HepG2 (cell line): ENCODE data around the gene CABLES2. TPM values are rescaled to one million over a fixed set of nuclear protein-coding genes. Genes with fewer than 3 reads are reported as not detected.

Experiments used
- HOXA7 ChIP-seq: sonication (generic); formaldehyde crosslinking; IDR thresholded peaks from 2 replicates; pipeline ENCODE4 v1.8.1; 2022; ENCODE audit warnings: mild to moderate bottlenecking, missing genetic modification reagents, moderate library complexity
- IKZF1 ChIP-seq: fragments of 450-650 bp; IDR thresholded peaks from 2 replicates; pipeline ENCODE4 v1.7.1; 2016
- JUN ChIP-seq: sonication (generic); formaldehyde crosslinking; IDR thresholded peaks from 2 replicates; pipeline ENCODE4 v1.4.0; 2020; ENCODE audit warnings: mild to moderate bottlenecking, missing genetic modification reagents
- KAT8 ChIP-seq: IDR thresholded peaks from 2 replicates; pipeline ENCODE4 v1.6.1; 2016; ENCODE audit warnings: missing genetic modification reagents, missing compliant biosample characterization
- RXRA ChIP-seq: sonication (generic); formaldehyde crosslinking; IDR thresholded peaks from 2 replicates; pipeline ENCODE4 v1.5.1; 2020; ENCODE audit warnings: missing genetic modification reagents
- SOX13 ChIP-seq, 3 experiments: fragments of 450-650 bp in 1 of 3; sonication (generic) in 1 of 3; formaldehyde crosslinking in 1 of 3; IDR thresholded peaks in 2 of 3; conservative IDR thresholded peaks in 1 of 3; 2 replicates each; pipeline versions ENCODE4 v1.5.0 to v1.6.1; 2016 to 2020; ENCODE audit warnings: antibody characterized with exemption in 1 of 3, mild to moderate bottlenecking in 1 of 3, missing compliant biosample characterization in 1 of 3, missing genetic modification reagents in 1 of 3, moderate library complexity in 1 of 3
- SOX6 ChIP-seq, 2 experiments: fragments of 450-650 bp in 1 of 2; sonication (generic) in 1 of 2; formaldehyde crosslinking in 1 of 2; IDR thresholded peaks; 2 replicates each; pipeline versions ENCODE4 v1.4.0 to v1.6.1; 2017 to 2020; ENCODE audit warnings: antibody characterized with exemption in 1 of 2, mild to moderate bottlenecking in 1 of 2, missing genetic modification reagents in 1 of 2
- SRSF4 ChIP-seq: fragments of 200-400 bp; formaldehyde crosslinking; IDR thresholded peaks from one replicate; pipeline ENCODE4 v1.6.1; 2018; ENCODE audit warnings: mild to moderate bottlenecking, low read depth, low read length, moderate library complexity; ENCODE audit not compliant: poor library complexity, severe bottlenecking
- ZNF44 ChIP-seq: sonication (generic); formaldehyde crosslinking; IDR thresholded peaks from 2 replicates; pipeline ENCODE4 v1.5.1; 2020; ENCODE audit warnings: mild to moderate bottlenecking, missing genetic modification reagents
- ZNF737 ChIP-seq: sonication (generic); formaldehyde crosslinking; IDR thresholded peaks from 2 replicates; pipeline ENCODE4 v1.5.0; 2020; ENCODE audit warnings: missing genetic modification reagents, mild to moderate bottlenecking, borderline replicate concordance
- ZSCAN9 ChIP-seq: IDR thresholded peaks from 2 replicates; pipeline ENCODE4 v1.6.1; 2016; ENCODE audit warnings: borderline replicate concordance
- polyA plus RNA-seq, 8 experiments: library from polyadenylated mRNA; depleted of rRNA in 3 of 8; stranded (reverse) in 7 of 8; unstranded in 1 of 8; fragments of >200 nt; fragmentation: Illumina TruSeq in 4 of 8; extraction: Trizol in 4 of 8; gene quantifications; 2 replicates each; pipeline versions ENCODE4 v1.2.1 to v1.2.3, GENCODE V29; 2011 to 2016; ENCODE audit warnings: low read depth in 4 of 8, missing spikeins in 1 of 8, mixed read lengths in 1 of 8; ENCODE audit not compliant: insufficient read depth in 1 of 8
- total RNA-seq, 5 experiments: library from RNA; depleted of rRNA; stranded (reverse); fragments of >200 nt; fragmentation: Illumina TruSeq; extraction: Trizol; gene quantifications; 2 replicates each; pipeline ENCODE4 v1.2.3, GENCODE V29; 2016; ENCODE audit warnings: low read depth in 1 of 5
- TF ChIP-seq, protein P1 (sequence below): sonication (generic); formaldehyde crosslinking; IDR thresholded peaks from 2 replicates; pipeline ENCODE4 v1.4.0; 2020; ENCODE audit warnings: missing genetic modification reagents
- TF ChIP-seq, protein P2 (sequence below): sonication (generic); formaldehyde crosslinking; conservative IDR thresholded peaks from 2 replicates; pipeline ENCODE4 v1.8.1; 2023; ENCODE audit warnings: missing genetic modification reagents
- TF ChIP-seq, protein P3 (sequence below): sonication (generic); formaldehyde crosslinking; IDR thresholded peaks from 2 replicates; pipeline ENCODE4 v1.8.0; 2022; ENCODE audit warnings: missing genetic modification reagents, low read depth, mild to moderate bottlenecking, borderline replicate concordance
- TF ChIP-seq, protein P4 (sequence below): IDR thresholded peaks from 2 replicates; pipeline ENCODE4 v1.6.1; 2016; ENCODE audit warnings: mild to moderate bottlenecking, missing biosample characterization, missing genetic modification reagents
- TF ChIP-seq, protein P5 (sequence below): fragments of 450-650 bp; IDR thresholded peaks from 2 replicates; pipeline ENCODE4 v1.6.1; 2017
- TF ChIP-seq, protein P6 (sequence below): sonication (generic); formaldehyde crosslinking; IDR thresholded peaks from 2 replicates; pipeline ENCODE4 v1.5.0; 2020; ENCODE audit warnings: mild to moderate bottlenecking, missing genetic modification reagents, moderate library complexity

CABLES2 gene
- total and polyA plus RNA-seq, 2 of the 13 experiments (the other 11 are each of a cell fraction or from before 2014, with no cell fraction given), result 5.2 to 9.7 TPM

DNA sequence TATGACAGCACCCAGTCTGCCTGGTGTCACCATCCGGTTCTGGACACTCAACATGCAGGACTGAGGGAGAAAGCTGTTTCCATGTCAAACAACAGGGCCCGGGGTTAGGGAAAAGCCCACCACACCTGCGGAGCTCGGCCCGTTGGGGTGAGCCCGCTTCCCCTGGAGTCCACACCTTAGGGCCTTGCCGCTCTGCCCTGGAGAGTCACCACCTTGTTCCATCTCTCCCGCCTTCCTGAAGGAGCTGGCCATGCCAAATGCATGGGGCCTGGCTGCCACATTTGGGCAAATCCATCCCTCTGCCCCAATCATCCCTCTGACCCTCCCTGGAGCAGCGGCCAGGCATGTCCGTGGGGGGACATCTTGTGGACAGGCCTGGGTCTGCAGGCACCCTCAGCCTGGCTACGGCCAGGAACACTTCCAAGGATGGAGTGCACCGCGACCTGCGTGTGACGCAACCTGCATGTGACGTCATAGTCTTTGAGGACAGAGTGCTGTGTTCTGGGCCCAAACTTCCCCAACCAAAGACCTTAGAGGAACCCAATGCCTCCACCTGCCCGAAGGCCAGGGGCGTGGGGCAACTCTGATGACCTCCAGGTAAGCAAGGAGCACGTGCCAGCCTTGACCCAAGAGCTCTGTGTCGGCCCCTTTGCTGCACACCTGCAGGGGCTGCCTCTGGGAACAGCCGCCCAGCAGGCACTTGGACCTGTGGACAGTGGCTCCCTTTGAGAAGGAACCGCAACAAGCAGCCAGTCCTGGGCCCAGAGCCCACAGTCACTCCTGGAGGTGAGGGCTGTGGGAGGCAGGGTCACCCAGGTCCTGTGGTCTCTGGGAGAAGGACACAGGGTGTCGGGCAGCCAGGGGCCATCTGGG is 1.7 kb downstream of the CABLES2 start (continued):
- TF ChIP-seq, protein P1, sequence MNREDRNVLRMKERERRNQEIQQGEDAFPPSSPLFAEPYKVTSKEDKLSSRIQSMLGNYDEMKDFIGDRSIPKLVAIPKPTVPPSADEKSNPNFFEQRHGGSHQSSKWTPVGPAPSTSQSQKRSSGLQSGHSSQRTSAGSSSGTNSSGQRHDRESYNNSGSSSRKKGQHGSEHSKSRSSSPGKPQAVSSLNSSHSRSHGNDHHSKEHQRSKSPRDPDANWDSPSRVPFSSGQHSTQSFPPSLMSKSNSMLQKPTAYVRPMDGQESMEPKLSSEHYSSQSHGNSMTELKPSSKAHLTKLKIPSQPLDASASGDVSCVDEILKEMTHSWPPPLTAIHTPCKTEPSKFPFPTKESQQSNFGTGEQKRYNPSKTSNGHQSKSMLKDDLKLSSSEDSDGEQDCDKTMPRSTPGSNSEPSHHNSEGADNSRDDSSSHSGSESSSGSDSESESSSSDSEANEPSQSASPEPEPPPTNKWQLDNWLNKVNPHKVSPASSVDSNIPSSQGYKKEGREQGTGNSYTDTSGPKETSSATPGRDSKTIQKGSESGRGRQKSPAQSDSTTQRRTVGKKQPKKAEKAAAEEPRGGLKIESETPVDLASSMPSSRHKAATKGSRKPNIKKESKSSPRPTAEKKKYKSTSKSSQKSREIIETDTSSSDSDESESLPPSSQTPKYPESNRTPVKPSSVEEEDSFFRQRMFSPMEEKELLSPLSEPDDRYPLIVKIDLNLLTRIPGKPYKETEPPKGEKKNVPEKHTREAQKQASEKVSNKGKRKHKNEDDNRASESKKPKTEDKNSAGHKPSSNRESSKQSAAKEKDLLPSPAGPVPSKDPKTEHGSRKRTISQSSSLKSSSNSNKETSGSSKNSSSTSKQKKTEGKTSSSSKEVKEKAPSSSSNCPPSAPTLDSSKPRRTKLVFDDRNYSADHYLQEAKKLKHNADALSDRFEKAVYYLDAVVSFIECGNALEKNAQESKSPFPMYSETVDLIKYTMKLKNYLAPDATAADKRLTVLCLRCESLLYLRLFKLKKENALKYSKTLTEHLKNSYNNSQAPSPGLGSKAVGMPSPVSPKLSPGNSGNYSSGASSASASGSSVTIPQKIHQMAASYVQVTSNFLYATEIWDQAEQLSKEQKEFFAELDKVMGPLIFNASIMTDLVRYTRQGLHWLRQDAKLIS (CRISPR knock-in tag), result no peak; the same call in 1 of the 2 replicates
- TF ChIP-seq SRSF4 (no peak), RXRA (CRISPR knock-in tag) (peak; percentile 84), KAT8 (CRISPR knock-in tag) (peak; percentile 33; the same call in 1 of the 2 replicates), ZNF737 (CRISPR knock-in tag) (no peak), ZNF44 (CRISPR knock-in tag) (peak; percentile 91; the same call in 1 of the 2 replicates), SOX13 (IDR thresholded peaks at IDR 0.05) (no peak), SOX13 (CRISPR knock-in tag; conservative IDR thresholded peaks at IDR 0.05 in 1 of 2, IDR thresholded peaks at IDR 0.05 in 1 of 2) (0 out of 4 replicates have a peak, but pooled peaks have one; percentile 12 to 20), SOX6 (IDR thresholded peaks at IDR 0.05) (no peak), SOX6 (CRISPR knock-in tag; IDR thresholded peaks at IDR 0.05) (peak; percentile 25; the same call in 1 of the 2 replicates), JUN (CRISPR knock-in tag) (peak; percentile 74), IKZF1 (peak; percentile 32; the same call in 1 of the 2 replicates), ZSCAN9 (CRISPR knock-in tag) (no peak), HOXA7 (no peak)
- TF ChIP-seq, protein P2, sequence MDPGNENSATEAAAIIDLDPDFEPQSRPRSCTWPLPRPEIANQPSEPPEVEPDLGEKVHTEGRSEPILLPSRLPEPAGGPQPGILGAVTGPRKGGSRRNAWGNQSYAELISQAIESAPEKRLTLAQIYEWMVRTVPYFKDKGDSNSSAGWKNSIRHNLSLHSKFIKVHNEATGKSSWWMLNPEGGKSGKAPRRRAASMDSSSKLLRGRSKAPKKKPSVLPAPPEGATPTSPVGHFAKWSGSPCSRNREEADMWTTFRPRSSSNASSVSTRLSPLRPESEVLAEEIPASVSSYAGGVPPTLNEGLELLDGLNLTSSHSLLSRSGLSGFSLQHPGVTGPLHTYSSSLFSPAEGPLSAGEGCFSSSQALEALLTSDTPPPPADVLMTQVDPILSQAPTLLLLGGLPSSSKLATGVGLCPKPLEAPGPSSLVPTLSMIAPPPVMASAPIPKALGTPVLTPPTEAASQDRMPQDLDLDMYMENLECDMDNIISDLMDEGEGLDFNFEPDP (CRISPR knock-in tag), result 0 out of 2 replicates have a peak, but pooled peaks have one; percentile 69
- TF ChIP-seq, protein P3, sequence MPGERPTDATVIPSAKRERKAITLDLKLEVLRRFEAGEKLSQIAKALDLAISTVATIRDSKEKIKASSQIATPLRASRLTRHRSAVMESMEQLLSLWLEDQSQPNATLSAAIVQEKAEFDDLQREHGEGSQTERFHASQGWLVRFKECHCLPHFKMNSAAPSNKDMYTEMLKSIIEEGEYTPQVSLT (CRISPR knock-in tag), result no peak
- TF ChIP-seq, protein P4, sequence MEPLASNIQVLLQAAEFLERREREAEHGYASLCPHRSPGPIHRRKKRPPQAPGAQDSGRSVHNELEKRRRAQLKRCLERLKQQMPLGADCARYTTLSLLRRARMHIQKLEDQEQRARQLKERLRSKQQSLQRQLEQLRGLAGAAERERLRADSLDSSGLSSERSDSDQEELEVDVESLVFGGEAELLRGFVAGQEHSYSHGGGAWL, result 0 out of 2 replicates have a peak, but pooled peaks have one; percentile 20
- TF ChIP-seq, protein P5, sequence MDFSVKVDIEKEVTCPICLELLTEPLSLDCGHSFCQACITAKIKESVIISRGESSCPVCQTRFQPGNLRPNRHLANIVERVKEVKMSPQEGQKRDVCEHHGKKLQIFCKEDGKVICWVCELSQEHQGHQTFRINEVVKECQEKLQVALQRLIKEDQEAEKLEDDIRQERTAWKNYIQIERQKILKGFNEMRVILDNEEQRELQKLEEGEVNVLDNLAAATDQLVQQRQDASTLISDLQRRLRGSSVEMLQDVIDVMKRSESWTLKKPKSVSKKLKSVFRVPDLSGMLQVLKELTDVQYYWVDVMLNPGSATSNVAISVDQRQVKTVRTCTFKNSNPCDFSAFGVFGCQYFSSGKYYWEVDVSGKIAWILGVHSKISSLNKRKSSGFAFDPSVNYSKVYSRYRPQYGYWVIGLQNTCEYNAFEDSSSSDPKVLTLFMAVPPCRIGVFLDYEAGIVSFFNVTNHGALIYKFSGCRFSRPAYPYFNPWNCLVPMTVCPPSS, result no peak
- TF ChIP-seq, protein P6, sequence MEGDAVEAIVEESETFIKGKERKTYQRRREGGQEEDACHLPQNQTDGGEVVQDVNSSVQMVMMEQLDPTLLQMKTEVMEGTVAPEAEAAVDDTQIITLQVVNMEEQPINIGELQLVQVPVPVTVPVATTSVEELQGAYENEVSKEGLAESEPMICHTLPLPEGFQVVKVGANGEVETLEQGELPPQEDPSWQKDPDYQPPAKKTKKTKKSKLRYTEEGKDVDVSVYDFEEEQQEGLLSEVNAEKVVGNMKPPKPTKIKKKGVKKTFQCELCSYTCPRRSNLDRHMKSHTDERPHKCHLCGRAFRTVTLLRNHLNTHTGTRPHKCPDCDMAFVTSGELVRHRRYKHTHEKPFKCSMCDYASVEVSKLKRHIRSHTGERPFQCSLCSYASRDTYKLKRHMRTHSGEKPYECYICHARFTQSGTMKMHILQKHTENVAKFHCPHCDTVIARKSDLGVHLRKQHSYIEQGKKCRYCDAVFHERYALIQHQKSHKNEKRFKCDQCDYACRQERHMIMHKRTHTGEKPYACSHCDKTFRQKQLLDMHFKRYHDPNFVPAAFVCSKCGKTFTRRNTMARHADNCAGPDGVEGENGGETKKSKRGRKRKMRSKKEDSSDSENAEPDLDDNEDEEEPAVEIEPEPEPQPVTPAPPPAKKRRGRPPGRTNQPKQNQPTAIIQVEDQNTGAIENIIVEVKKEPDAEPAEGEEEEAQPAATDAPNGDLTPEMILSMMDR (CRISPR knock-in tag), result peak; percentile 98
